GM19467 (cell line): ENCODE measurements around the gene ADGRG3.

Experiments
- ATAC-seq: cut with Tn5 transposase; IDR thresholded peaks from one replicate; pipeline ENCODE4 v1.9.1; 2021; ENCODE audit warnings: mild to moderate bottlenecking, moderate library complexity; ENCODE audit not compliant: unreplicated experiment

ADGRG3 gene

GRCh38 chr16:57734925-57735754 is 67.0 kb downstream of the ADGRG3 start:
- ATAC-seq, result peak; percentile 81

DNA sequence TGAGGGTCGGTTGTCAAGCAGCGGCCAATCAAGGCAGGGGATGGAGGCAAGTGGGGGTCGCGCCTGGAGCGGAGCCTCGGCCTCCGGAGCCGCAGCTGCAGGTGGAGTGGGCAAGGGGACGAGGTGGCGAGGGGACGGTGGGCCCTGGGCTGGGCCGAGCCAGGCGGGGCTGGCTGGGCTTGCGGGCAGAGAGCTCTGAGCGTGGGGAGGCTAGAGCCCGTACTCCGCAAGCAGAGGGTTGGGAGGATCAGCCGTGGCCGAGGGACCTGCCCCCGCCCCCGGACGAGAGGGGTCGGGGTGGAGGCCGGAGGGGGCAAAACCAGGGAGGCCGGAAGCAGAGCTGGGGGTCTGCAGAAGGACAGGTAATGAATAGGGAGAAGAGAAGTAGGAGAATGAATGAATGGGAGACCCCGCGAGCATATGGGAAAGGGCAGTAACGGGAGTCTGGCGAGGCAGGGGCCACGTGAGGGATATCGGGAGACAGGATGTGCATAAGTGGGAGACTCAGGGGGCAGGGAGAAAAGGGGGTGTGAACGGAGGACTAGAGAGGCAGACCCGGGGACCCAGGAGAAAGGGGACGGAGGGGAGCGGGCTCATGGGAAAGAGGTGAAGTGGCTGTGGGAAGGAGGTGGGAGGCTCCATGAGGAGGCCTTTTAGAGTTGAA is 67.8 kb downstream of the ADGRG3 start, which contains the start of gene KATNB1:
KATNB1 (plus strand) TSS at position 16 of the 664 bp plus-strand sequence. CDS start 1,474 bp downstream, outside the sequence.
- ATAC-seq, result no peak

DNA sequence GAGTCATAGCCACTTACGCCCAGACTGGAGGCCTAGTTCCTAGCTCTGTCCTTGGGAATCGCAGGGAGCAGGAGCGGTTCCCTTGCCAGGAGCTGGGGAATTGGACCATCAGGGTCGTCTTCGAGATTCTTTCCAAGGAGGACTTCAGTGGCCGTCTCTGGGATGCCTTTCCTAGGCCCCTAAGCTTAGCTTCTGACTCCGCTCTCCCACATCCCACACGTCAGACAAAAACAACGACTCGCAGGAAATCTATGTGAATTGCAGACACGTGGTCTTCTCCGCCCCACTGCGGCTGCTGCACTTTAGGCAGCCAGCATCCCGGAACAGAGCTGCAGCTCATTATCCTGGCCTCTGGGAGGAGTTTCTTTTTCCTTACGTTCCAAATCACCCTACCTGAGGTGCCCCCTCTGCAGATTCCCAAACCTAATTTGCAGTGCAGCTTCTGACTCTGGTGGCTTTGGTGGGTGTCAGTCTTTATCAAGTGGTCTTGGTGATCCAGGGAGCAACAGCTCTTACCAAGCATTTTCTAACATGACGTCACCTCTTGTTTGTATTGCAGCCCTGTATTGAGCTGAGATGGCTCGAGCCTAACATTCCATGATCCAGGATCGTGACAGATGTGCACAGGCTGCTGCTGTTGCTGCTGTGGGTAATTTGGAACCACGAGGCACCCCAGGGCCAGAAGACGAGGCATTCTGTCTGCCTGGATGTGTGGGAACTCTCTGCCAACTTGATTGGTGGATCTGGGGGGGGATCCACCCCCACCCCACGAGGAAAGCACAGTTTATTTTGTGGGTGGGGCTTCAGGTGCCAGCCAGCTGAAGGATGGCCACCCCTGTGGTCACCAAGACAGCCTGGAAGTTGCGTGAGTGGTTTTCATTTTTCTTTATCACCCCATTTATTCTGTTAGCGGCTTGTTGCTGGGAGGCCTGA is 68.6 kb downstream of the ADGRG3 start:
- no peak for ATAC-seq

DNA sequence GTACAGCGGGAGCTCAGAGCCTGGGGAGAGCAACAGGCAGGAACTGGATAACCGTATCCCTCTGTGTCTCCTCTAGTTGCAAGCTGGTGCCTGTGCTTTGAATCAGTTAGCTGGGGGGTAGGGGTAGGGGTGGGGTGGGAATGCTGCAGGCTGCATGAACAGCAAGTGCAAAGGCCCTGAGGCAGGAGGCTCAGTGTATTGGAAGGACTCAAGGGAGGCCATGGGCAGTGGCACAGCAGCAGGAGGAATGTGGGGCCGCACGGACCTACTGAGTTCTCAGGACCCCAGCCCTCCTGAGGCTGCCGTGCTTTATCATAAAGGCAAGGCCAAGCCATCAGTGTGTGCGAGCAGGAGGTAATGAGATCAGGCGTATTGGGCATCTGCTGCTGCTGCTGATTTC is 70.7 kb downstream of the ADGRG3 start:
- ATAC-seq, result no peak
